ENCODE results near the gene RAX. TPM values are rescaled to one million over a fixed set of nuclear protein-coding genes. Genes with fewer than 3 reads are reported as not detected.

RAX gene
- not detected in 2 replicates for total RNA-seq

GRCh38 chr18:59272891-59273758 lies at the start of gene RAX:
TSS of gene RAX (minus strand) at chr18:59273454. CDS start at chr18:59273206, 248 bp downstream.

GRCh38 chr18:59318460-59319050 lies 45.3 kb upstream of the RAX start, which contains the start of gene CPLX4:
TSS of gene CPLX4 (minus strand) at chr18:59318649. CDS start at chr18:59318462, 187 bp downstream.

DNA sequence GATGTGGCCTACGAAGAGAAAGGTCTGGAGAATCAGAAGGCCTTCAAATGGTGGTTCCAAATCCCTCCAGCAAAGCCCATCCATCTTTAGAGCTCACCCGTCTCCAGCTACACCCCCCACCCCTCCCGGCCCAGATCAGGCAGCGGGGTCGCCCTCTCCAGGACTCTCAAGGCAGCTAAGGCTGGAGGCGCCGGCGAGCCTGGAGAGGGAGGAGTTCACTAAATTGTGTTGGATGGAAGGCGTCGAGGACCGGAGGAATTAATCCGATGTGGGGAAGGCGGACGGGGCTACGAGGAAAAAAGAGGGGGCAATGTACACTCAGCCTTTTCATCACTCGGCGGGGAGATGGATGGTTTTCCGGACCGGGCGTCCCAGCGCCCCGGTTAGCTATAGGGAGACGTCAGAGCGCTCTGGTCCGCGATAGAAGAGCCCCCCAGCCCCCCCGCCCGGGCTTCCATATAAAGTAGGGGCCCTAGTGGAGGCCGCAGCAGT lies 53.5 kb downstream of the RAX start, which contains the start of gene GRP:
Gene GRP, plus strand, starts transcription at position 487 of the 492 bp plus-strand sequence. CDS start 108 bp downstream, outside the sequence.

Other genes with a start within 250 kb of the RAX start
- 12.0 and 16.2 TPM in 2 replicates for gene SEC11C, start 133.6 kb downstream of the RAX start, total RNA-seq
- not detected in 2 replicates for gene GRP, start 53.3 kb downstream of the RAX start, total RNA-seq
- gene CPLX4, start 45.2 kb upstream of the RAX start, total RNA-seq = not detected in 2 replicates
- gene LMAN1, start 85.8 kb upstream of the RAX start, total RNA-seq = 133 and 142 TPM in 2 replicates